HG03196 (cell line): Measurements from ENCODE around the gene SAMMSON.

Experiments
- ATAC-seq: cut with Tn5 transposase; IDR thresholded peaks from one replicate; pipeline ENCODE4 v1.9.1; 2021; ENCODE audit not compliant: unreplicated experiment

SAMMSON gene

GRCh38 chr3:70010346-70010745 is 10.8 kb downstream of the SAMMSON start:
- ATAC-seq: no peak

- ATAC-seq: no peak
Measured at GRCh38 chr3:70011582-70011981, 12.0 kb downstream of the SAMMSON start.

GRCh38 chr3:70020906-70021660 is 21.6 kb downstream of the SAMMSON start:
- no peak for ATAC-seq

GRCh38 chr3:70028361-70028760 is 28.8 kb downstream of the SAMMSON start:
- ATAC-seq: no peak

- no peak for ATAC-seq
Measured at GRCh38 chr3:70038693-70039092, 39.2 kb downstream of the SAMMSON start.

- no peak for ATAC-seq
Measured at GRCh38 chr3:70040386-70040785, 40.9 kb downstream of the SAMMSON start.

- no peak for ATAC-seq
Measured at GRCh38 chr3:70042641-70043040, 43.1 kb downstream of the SAMMSON start.

- ATAC-seq: no peak
Measured at GRCh38 chr3:70049761-70050160, 50.2 kb downstream of the SAMMSON start.

- ATAC-seq: peak; percentile 46
Measured at GRCh38 chr3:70053293-70053692, 53.8 kb downstream of the SAMMSON start.

GRCh38 chr3:70056081-70056480 is 56.5 kb downstream of the SAMMSON start:
- no peak for ATAC-seq

GRCh38 chr3:70057426-70057825 is 57.9 kb downstream of the SAMMSON start:
- ATAC-seq: no peak

- ATAC-seq: no peak
Measured at GRCh38 chr3:70061096-70061495, 61.6 kb downstream of the SAMMSON start.

GRCh38 chr3:70064194-70064779 is 64.8 kb downstream of the SAMMSON start:
- ATAC-seq: no peak

- no peak for ATAC-seq
Measured at GRCh38 chr3:70065696-70066253, 66.2 kb downstream of the SAMMSON start.

GRCh38 chr3:70067860-70068521 is 68.5 kb downstream of the SAMMSON start:
- no peak for ATAC-seq

GRCh38 chr3:70069557-70069956 is 70.0 kb downstream of the SAMMSON start:
- ATAC-seq: no peak

GRCh38 chr3:70071138-70071537 is 71.6 kb downstream of the SAMMSON start:
- no peak for ATAC-seq

- no peak for ATAC-seq
Measured at GRCh38 chr3:70072180-70072579, 72.6 kb downstream of the SAMMSON start.

- ATAC-seq: no peak
Measured at GRCh38 chr3:70072754-70073153, 73.2 kb downstream of the SAMMSON start.

- ATAC-seq: no peak
Measured at GRCh38 chr3:70075101-70075500, 75.6 kb downstream of the SAMMSON start.

- ATAC-seq: no peak
Measured at GRCh38 chr3:70076396-70076795, 76.9 kb downstream of the SAMMSON start.

GRCh38 chr3:70078778-70079177 is 79.2 kb downstream of the SAMMSON start:
- no peak for ATAC-seq
